Esophagus squamous epithelium (tissue), 4 donors: ENCODE measurements around the gene WFDC11.

ENCODE experiments used
- POLR2A ChIP-seq, 4 donors: fragments of 450-650 bp; IDR thresholded peaks; one replicate each; pipeline ENCODE4 v1.6.1; 2017; ENCODE audit warnings: antibody characterized with exemption in 4 of 4, mild to moderate bottlenecking in 4 of 4, moderate library complexity in 3 of 4
- TF ChIP-seq, protein P1 (sequence below), 6 experiments: fragments of 450-650 bp in 4 of 6; fragments of 200-600 bp in 2 of 6; sonication (generic) in 2 of 6; IDR thresholded peaks; one replicate each; pipeline ENCODE4 v1.5.1; 2016 to 2019; ENCODE audit warnings: antibody characterized with exemption in 6 of 6, mild to moderate bottlenecking in 4 of 6, moderate library complexity in 4 of 6

DNA sequence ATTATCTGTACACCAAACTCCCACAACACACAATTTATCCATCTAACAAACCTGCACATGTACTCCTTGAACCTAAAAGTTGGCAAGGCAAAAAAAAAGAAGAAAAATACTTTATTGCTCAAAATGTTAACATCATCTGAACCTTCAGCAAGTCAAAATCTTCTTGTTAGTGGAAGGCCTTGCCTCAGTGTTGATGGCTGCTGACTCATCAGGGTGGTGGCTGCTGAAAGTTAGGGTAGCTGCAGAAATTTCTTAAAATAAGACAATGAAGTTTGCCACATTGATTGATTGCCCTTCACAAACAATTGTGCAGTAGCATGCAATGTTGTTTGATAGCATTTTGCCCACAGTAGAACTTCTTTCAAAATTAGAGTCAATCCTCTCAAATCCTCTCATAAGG is 2.7 kb upstream of the WFDC11 start:
- TF ChIP-seq, protein P1, sequence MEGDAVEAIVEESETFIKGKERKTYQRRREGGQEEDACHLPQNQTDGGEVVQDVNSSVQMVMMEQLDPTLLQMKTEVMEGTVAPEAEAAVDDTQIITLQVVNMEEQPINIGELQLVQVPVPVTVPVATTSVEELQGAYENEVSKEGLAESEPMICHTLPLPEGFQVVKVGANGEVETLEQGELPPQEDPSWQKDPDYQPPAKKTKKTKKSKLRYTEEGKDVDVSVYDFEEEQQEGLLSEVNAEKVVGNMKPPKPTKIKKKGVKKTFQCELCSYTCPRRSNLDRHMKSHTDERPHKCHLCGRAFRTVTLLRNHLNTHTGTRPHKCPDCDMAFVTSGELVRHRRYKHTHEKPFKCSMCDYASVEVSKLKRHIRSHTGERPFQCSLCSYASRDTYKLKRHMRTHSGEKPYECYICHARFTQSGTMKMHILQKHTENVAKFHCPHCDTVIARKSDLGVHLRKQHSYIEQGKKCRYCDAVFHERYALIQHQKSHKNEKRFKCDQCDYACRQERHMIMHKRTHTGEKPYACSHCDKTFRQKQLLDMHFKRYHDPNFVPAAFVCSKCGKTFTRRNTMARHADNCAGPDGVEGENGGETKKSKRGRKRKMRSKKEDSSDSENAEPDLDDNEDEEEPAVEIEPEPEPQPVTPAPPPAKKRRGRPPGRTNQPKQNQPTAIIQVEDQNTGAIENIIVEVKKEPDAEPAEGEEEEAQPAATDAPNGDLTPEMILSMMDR (IDR thresholded peaks at IDR 0.05) = no peak
- TF ChIP-seq POLR2A (IDR thresholded peaks at IDR 0.05) = no peak
